Cerebellar nuclear complex (tissue), 1 donor: ENCODE data around the gene PIK3R2.
"Not testable (repeated sequence)": the region's sequence is repeated elsewhere in the genome, so short reads cannot be mapped to it uniquely, and the experiment has no call there.

Experiments
- DNase-seq, 2 experiments: peaks; one replicate each; lab custom pipeline; 2025; lab: John Stamatoyannopoulos, UW

The PIK3R2 gene

GRCh38 chr19:18203863-18204393 lies 51.0 kb downstream of the PIK3R2 start, which contains the start of gene RAB3A:
Gene RAB3A, minus strand, starts transcription at chr19:18204042. Its CDS starts 1,302 bp downstream, at chr19:18202740.
- peak; percentile 100 for DNase-seq

GRCh38 chr19:18204394-18205199 lies 51.6 kb downstream of the PIK3R2 start:
- no peak for DNase-seq

GRCh38 chr19:18205200-18205892 lies 52.4 kb downstream of the PIK3R2 start:
- no peak for DNase-seq

- no peak for DNase-seq
Observed at GRCh38 chr19:18206018-18206417, 53.1 kb downstream of the PIK3R2 start.

GRCh38 chr19:18208098-18208951 lies 55.4 kb downstream of the PIK3R2 start:
- DNase-seq, result no peak

GRCh38 chr19:18209912-18210311 lies 56.9 kb downstream of the PIK3R2 start:
- not testable (repeated sequence) for DNase-seq

GRCh38 chr19:18211683-18212082 lies 58.7 kb downstream of the PIK3R2 start:
- no peak for DNase-seq

- DNase-seq, result no peak
Observed at GRCh38 chr19:18214779-18215433, 61.9 kb downstream of the PIK3R2 start.

GRCh38 chr19:18216789-18217188 lies 63.8 kb downstream of the PIK3R2 start:
- DNase-seq, result no peak

GRCh38 chr19:18218159-18218558 lies 65.2 kb downstream of the PIK3R2 start:
- no peak for DNase-seq

- no peak for DNase-seq
Observed at GRCh38 chr19:18218600-18218999, 65.6 kb downstream of the PIK3R2 start.
